ENCODE results near the gene CEP41. TPM values are rescaled to one million over a fixed set of nuclear protein-coding genes. Genes with fewer than 3 reads are reported as not detected.
A peak's percentile ranks its signal among the peaks of the same experiment; 100 is the strongest.

Gene CEP41
- total RNA-seq, 4 donors from 2014 or later, result 1.9 to 14.0 (median 5.6) TPM

- DNase-seq, result no peak
- Histone ChIP-seq H3K9me3 (no peaks in the 10 kb centered on the region), H3K4me3 (no peak overlapping the region), H3K27ac (no peak overlapping the region), H3K36me3 (no peaks in the 10 kb centered on the region), H3K27me3 (no peaks in the 10 kb centered on the region), H3K4me1 (no peaks in the 10 kb centered on the region)
- no peak for TF ChIP-seq POLR2A (IDR thresholded peaks at IDR 0.05)
- no peak for TF ChIP-seq CTCF (IDR thresholded peaks at IDR 0.05)
Measured at GRCh38 chr7:130473289-130473688, 32.5 kb upstream of the CEP41 start.

- Histone ChIP-seq H3K27ac (no peak overlapping the region), H3K36me3 (no peaks in the 10 kb centered on the region), H3K4me3 (no peak overlapping the region), H3K27me3 (no peaks in the 10 kb centered on the region), H3K9me3 (no peaks in the 10 kb centered on the region), H3K4me1 (no peaks in the 10 kb centered on the region)
- no peak for DNase-seq
- TF ChIP-seq CTCF (IDR thresholded peaks at IDR 0.05), result no peak
Measured at GRCh38 chr7:130471974-130472373, 31.2 kb upstream of the CEP41 start.

- no peaks in the 10 kb centered on the region for H3K9me3 ChIP-seq
- H3K27ac ChIP-seq, result no peak overlapping the region
- DNase-seq, result no peak
- H3K36me3 ChIP-seq, result no peaks in the 10 kb centered on the region
- no peaks in the 10 kb centered on the region for H3K27me3 ChIP-seq
- H3K4me3 ChIP-seq, result no peak overlapping the region
- TF ChIP-seq CTCF (IDR thresholded peaks at IDR 0.05) (no peak), POLR2A (IDR thresholded peaks at IDR 0.05) (no peak)
- no peaks in the 10 kb centered on the region for H3K4me1 ChIP-seq
Measured at GRCh38 chr7:130468612-130469011, 27.8 kb upstream of the CEP41 start.

GRCh38 chr7:130463553-130464434, 23.0 kb upstream of the CEP41 start:
- Histone ChIP-seq H3K4me3 (no peak overlapping the region), H3K36me3 (no peaks in the 10 kb centered on the region), H3K4me1 (no peaks in the 10 kb centered on the region), H3K27ac (no peak overlapping the region), H3K9me3 (no peaks in the 10 kb centered on the region), H3K27me3 (no peaks in the 10 kb centered on the region)
- TF ChIP-seq POLR2A (IDR thresholded peaks at IDR 0.05) (no peak), CTCF (IDR thresholded peaks at IDR 0.05) (peak in 2 of 6 experiments; percentile 10 to 26)
- no peak for DNase-seq

- no peaks in the 10 kb centered on the region for H3K36me3 ChIP-seq
- H3K27ac ChIP-seq, result no peak overlapping the region
- no peak overlapping the region for H3K4me3 ChIP-seq
- H3K27me3 ChIP-seq, result no peaks in the 10 kb centered on the region
- DNase-seq, result no peak
- no peaks in the 10 kb centered on the region for H3K4me1 ChIP-seq
- TF ChIP-seq POLR2A (IDR thresholded peaks at IDR 0.05) (no peak), CTCF (IDR thresholded peaks at IDR 0.05) (no peak)
- no peaks in the 10 kb centered on the region for H3K9me3 ChIP-seq
Measured at GRCh38 chr7:130461272-130461671, 20.5 kb upstream of the CEP41 start.

All from Peyer's patch (tissue), 4 donors.